GM18909 (cell line): Measurements from ENCODE around the gene IRX6.

ENCODE experiments used
- ATAC-seq: cut with Tn5 transposase; IDR thresholded peaks from one replicate; pipeline ENCODE4 v1.9.1; 2021; ENCODE audit warnings: mild to moderate bottlenecking; ENCODE audit not compliant: unreplicated experiment, poor library complexity

IRX6 gene

DNA sequence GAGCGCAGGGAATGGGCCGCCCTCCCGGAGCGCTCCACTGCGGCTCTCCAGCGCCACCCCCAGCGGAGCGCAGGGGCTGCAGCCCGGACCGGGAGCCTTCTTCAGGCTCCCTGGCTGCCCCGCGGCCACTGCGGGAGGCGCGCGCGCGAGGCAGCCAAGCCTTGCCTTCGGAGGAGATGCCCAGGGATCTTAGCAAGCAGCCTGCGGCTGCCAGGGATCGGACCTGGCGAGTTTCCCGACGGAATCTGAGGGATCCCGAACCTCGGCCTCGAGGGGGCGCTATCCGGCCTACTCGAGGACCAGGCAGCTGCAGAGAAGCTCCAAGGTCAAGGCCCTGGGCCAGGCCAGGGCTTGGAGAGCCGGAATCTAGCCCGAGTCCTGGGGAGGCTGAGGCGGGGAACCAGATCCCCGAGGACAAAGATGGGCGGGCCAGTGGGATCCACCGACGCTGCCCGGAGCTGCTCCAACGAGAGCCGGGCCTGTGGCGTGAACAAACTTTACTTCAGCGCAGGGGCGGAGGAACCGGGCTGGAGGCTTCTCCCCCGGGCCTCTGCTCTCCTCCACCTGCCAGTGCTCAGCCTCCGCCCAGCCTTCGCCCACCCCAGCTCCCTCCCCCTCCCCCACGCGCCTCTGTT lies at the start of gene IRX6:
Gene IRX6, plus strand, starts transcription at position 567 of the 635 bp plus-strand sequence. CDS start 889 bp downstream, outside the sequence.
- ATAC-seq = no peak

DNA sequence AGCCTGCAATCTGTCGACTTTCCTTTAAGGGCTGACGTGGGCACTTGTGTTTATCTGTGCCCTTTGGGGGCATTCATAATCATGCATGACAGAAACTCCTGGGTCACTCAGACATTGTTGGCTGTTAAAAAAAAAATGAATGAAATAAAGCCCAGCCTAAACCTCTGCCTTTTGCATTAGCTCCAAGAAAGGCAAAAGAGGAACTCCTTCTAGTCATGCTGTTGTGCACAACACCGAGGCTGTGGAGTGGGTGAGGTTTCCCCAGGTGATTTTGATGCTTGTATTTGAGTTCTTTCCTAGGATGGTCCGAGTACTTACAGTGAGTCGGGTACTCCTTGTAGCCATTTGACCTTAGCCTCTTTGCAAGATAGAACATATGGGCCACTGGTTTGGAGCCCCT lies 49.6 kb upstream of the IRX6 start:
- no peak for ATAC-seq

DNA sequence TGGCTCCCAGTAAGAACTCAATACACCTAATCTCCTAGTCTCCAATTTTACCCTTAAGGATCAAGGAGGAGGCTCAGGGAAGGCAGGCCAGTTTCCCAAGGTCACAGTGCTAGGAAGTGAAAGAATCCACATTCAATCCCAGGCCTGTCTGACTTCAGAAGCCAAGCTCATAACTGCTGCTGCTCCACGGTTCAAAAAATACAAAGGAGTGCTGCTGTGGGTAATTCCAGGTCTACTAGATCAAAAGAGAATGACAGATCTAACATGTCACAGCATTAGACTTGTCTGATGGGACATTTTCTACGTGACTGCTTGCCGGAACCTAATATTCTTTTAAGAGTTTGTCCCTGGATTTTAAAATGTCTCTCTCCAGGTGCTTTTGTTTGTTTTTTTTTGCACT lies 48.8 kb upstream of the IRX6 start:
- no peak for ATAC-seq

DNA sequence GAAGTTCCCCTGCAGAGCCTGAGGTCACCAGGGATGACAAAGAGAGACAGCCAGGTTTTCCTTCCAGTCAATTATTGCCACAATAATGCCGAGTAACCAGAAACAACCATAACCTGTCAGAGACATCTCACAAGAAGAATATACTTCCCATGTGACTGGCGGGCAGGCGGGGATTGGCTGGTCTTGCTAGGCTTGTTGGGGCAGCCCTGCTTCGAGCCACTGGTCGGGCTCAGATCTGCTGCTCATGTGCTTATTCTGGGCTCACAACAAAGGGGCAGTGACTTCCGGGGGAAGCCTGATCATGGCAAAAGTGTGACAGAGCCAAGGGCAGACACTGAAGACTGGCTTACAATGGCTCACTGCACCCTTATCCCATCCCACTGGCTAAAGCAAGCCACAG lies 48.1 kb upstream of the IRX6 start:
- no peak for ATAC-seq

DNA sequence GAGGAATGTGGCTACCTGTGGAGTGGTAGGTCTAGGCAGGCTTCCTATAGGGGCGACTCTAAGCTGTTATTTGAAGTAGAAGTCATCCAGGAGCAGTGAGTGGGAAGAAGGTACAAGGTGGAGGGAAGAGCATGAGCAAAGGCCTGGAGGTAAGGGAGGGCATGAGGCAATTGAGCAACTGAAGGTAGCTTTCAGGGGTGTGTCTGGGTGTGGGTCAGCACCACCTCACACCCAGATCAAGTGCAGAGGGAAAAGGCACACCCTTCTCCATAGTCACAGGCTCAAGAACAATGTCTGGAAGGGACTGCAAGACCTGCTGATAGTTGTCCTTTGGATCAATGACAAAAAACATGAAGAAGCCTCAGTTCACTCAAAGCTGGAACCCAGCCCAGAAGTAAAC lies 46.5 kb upstream of the IRX6 start:
- no peak for ATAC-seq

DNA sequence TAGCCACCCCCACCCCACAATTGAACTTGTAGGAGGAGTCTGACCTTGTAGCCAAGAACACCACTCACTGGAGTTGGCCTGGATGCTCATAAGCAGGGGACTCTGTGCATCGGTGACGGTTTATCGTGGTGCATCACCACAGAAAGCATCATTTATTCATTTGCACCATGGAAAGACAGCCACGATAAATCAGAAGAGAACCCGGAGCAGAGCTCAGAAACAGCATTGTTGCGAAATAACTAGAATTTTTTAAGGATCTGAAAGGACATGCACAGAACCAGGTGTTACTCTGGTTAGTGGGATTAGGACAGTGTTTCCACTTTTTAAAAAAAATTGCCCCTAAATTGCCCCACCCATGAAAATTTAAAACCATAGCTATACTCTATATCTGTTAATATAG lies 44.4 kb upstream of the IRX6 start:
- ATAC-seq = no peak

DNA sequence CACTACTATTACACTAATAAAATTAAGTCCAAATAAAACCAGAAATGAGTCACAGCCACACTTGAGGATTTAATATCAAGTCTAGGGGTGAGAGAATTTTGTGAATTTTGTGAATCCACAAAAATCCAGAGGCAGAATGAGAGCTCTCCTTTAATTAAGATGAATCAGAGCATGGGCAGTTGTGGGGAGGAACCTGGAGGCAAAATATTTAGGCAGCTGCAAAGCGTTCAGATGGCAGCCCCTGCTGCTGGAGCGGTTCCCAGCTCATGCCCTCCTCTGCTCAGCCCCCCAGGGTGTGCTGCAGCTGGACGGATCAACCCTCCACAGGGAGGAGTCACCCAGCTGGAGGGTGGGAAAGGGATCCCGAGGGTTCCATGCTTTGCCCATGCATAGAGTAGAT lies 43.4 kb upstream of the IRX6 start:
- ATAC-seq = no peak

DNA sequence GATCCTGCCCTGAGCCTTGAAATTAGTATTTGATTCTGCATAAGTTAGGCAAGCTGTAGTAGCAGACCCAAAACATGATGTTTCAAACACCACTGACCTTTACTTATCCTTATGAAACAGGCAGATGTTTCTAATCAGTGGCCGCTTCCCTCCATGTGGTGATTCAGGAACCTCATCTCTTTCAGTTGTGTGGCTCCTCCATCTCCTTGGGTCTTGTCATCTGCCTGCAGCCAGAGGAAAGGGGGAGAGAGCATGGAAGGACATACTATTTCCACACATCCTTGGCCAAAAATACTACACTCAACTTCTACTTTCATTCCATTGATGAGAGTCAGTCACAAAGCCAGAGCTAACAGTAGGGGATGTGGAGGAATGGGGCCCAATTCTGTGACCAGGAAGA lies 41.6 kb upstream of the IRX6 start:
- ATAC-seq = no peak

DNA sequence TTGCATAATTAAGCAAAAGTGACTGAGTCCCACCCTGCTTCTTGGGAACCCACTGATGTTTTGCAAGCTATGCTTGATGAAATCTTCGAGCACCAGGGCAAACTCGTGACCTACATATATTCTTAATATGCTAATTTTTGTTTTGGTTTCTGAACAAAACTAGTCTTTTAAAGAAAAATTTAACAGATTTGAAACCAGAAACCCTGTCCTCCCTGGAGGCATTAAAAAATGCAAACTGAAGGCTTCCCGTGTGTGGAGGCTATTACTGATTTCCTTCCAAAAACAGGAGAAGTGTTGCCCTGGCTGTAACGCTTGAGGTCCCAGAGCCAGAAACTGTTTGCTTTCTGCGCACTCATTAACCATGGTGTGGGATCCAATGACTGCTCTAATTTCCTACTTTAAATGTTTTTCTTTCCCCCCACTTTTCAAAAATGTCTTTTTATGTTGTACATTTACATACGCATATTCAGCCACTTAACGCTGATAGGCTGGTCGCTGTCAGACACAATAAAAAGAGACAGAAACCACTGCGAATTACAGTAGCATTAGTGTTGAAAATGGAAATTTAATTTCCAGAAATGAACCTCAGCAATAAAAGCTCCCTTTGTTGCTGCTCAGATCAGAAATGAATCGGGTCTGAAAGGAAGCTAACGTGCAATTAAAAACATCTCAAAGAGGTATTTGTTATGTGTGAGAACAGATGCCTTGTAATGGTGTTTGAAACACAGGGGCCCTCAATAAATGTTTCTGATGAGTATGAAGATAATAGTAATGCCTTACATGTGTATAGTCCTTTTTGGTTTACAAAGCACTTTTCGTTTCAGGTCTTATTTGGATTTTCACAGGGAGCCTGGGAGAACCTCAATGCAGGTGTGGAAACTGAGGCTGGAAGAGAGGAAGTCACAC lies 39.9 kb upstream of the IRX6 start:
- ATAC-seq = no peak

DNA sequence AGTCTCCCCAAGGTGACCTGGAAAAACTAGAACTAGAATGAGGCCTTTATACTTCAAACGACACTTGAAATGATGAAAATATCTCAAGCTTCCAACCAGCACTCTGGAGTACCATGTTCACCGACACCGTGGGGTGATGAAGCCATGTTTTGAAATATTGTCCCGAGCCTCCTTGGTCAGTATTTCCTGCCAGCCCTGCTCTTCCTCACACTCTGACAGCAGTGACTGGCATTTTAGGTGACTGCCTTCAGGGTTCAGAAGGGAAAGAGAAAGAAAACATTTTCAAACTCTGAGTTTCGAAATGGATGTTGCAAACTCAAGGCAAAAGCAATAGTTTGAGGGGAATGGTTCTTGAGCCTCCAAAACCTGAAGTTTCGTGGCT lies 39.3 kb upstream of the IRX6 start:
- no peak for ATAC-seq

DNA sequence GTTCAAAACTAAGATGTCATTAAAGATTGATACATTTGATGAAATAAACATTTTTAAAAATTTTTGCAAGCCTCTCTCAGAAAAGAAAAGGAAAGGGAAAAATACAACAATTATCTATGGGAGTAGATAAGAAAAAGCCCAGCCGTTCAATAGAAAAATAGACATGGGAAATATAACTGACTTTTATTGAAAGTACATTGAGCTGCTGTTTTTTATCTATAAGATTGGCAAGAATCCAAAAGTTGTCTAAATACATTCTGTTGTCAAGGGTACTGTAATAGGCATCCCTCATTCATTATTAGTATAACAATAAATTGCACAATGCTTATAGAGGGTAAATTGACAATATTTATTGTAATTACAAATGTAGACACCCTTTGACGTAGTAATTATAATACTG lies 38.4 kb upstream of the IRX6 start:
- ATAC-seq = no peak

DNA sequence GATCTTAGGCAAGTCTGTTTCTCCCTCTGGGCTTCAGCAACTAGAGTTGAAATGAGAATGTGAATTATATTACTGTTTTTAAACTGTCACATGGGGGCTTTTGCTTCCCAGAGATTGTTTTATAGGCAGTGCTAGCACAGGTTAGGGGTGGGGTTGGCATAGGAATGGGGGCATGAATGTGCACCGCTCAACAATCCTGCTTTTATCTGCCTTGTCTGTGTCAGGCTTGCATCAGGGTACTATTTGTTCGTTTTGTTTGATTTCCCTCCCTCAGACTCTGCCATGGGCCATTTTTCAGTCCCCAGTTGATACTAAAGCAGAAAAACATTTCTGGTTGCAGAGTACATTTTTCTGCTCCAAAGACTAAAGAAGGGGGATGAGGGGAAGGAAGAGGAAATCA lies 34.6 kb upstream of the IRX6 start:
- ATAC-seq = no peak

DNA sequence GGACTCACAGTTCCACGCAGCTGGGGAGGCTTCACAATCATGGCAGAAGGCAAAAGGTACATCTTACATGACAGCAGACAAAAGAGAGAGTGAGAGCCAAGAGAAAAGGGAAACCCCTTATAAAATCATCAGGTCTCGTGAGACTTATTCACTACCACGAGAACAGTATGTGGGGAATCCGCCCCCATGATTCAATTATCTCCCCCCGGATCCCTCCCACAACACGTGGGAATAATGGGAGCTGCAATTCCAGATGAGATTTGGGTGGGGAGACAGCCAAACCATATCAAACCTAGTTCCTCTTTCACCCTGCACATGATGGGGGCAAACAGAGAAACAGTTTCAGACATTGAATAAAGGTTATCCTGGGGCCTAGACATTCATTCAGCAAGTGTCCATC lies 32.2 kb upstream of the IRX6 start:
- ATAC-seq = no peak

DNA sequence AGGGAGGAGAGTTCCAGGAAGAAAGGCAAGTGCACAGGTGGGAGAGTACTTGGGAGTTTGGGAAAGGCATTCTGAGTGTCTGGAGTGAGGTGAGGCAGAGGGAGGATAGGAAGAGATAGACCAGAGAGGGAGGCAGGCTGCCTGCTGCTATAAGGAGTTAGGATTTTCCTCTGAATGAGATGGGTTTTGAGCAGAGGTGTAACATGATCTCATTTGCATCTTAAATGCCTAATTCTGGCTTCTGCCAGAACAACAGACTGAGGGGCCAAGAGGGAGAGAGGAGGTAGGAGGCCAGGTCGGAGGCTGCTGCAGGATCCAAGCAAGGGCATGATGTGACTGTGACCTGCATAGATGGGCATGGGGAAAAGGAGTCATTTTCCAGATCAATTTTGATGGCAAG lies 31.5 kb upstream of the IRX6 start:
- ATAC-seq = no peak

DNA sequence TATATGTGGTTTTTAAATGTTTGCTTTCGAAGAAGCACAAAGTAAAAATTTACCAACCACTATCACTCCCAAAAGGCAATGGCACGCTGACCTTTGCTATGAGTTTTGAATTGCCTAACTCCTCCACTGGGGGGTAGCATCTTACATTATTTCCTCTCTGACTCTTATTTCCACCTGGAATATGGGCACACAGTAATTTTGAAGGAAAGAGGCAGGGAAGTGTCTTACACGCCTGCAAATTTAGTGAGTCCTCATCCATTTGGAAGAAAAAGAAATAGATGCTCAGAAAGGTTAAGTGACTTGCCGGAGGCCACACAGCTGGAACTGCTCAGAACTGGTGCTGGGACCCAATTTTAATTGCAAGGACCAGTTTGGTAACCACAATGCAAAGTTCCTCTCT lies 29.9 kb upstream of the IRX6 start:
- ATAC-seq = no peak

DNA sequence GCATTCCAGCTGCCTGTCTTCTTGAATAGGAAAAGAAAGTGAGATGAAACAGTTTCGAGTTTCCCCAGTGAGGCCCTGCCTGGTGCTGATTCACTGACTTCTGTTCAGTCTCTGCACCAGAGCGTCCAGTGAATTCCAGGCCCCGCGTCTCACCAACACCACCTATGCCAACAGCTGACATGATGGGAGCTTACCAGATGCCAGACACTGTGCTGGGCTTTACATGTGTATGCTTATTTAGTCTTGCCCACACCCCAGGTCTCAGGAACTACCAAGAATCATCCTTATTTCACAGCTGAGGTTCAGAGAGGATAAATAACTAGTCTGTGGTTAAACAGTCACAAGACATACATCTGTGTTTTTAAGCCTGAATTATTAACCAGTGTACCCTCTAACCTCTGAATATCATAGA lies 29.1 kb upstream of the IRX6 start:
- ATAC-seq = no peak

DNA sequence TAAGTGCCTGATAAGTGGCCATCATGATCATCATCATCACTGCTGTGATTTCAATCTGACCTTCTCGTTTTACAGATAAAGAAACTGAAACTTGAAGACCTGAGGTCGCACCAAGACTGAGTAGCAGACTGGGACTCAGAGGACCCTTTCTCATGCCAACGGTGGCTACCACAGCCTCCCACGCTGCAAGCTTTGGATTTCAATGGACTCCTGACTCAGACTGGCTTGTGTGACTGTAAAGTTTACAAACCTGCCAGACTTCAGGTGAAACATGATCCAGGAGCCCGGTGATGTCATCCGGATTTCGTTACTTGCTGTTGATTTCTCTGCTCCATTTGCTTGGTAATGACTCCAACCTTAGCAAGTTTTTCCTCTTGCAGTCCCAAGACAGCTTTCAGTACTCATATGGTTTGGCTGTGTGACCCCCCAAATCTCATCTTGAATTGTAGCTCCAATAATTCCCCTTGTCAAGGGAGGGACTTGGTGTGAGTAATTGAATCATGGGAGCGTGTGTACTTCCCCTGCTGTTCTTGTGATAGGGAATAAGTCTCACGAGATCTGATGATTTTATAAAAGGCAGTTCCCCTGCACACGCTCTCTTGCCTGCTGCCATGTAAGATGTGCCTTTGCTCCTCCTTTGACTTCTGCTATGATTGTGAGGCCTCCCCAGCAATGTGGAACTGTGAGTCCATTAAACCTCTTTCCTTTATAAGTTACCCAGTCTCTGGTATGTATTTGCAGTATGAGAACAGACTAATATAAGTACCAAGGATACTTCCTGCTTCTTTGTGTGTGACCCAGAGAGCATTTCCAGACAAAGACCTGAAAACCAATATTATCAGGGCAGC lies 26.7 kb upstream of the IRX6 start:
- ATAC-seq = no peak

DNA sequence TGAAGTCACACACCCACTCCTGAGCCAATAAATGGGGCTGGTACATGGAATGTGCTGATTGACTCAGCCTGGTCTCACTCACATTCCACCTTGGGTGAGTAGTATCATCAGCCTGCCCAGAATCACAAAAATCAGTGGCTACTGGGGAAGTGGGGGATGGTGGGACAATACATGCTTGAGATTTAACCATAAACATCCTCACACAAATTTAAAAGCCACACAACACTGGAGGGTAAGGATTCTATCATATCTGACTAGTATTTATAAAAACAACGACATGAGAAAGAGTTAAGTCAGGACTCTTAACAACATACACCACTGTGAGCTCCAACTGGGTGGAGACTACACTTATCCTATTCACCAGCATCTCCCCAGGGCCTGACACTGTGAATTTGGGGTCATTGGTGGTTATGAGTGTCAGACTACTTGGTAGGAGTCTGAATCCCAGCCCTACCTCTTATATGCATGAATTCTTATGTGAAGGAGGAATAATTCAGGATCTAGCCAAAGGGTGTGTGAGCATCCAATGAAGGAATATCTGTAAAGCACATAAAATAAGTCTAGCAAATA lies 26.0 kb upstream of the IRX6 start:
- no peak for ATAC-seq

DNA sequence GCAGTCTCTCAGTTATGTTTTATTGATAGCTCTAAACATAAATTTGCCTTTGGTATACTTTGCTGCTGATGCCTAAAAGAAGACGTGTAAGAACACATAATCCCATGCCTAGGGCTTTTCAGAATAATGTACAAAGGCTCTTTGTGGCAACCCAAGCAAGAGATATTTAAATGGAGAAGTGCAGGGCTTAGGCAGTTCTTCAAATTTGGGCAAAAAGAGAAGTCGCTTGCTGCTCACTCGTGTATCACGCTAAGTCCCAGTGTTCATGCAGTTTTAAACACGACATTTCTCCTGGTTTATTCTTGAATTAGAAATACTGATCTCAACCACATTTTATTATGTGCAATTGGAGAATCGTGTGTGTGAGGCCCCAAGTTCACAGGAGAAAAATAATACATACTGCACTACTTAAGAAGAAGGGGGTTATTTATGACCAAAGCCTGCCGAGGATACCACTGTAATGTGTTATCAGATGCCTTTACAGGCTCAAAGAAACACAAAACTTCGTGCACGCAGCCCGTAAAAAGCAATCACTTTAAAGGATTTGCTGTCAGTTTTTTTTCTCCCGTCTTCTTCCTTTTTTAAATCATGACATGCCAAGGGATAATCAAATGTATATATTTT lies 22.5 kb upstream of the IRX6 start:
- no peak for ATAC-seq

DNA sequence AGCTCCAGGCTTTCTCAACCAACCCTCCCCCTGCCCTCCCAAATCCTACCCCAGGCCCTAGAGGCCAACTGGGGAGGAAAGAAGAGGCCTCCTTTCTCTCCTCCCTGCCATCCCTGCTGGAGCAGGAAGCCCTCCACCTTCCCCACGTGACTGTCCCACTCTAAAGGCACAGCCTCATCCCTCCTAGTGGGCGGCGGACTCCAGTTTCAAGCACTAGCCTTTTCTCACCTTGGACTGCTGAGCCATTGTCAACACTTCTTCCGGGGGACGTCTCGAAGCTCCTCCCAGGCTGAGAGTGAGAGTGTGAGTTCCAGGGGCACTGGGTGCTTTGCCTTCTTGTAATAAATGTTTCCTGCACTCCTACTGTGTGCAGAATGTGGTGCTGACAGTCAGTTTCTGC lies 21.4 kb upstream of the IRX6 start:
- ATAC-seq = no peak
